ENCODE data around the gene KIF13A.

DNA sequence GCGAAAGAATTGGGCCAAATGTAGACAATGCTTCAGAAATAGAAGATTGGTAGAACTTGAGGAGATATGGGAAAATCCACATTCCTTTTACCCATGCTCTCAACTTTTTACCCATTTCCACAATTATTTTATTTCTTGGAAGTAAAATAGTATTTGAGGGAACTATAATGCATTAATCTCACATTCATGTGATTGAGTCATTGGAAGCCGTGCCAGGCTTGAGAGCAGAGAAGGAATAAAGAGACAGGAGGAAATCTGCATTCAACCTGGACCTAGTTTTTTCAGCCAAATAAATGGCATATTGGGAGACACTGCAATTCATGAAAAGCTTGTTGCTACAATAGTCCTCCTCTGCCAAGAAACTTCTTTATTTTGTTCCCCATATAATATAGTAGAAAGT, 278.0 kb downstream of the KIF13A start:
- TF ChIP-seq, protein P1, sequence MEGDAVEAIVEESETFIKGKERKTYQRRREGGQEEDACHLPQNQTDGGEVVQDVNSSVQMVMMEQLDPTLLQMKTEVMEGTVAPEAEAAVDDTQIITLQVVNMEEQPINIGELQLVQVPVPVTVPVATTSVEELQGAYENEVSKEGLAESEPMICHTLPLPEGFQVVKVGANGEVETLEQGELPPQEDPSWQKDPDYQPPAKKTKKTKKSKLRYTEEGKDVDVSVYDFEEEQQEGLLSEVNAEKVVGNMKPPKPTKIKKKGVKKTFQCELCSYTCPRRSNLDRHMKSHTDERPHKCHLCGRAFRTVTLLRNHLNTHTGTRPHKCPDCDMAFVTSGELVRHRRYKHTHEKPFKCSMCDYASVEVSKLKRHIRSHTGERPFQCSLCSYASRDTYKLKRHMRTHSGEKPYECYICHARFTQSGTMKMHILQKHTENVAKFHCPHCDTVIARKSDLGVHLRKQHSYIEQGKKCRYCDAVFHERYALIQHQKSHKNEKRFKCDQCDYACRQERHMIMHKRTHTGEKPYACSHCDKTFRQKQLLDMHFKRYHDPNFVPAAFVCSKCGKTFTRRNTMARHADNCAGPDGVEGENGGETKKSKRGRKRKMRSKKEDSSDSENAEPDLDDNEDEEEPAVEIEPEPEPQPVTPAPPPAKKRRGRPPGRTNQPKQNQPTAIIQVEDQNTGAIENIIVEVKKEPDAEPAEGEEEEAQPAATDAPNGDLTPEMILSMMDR (conservative IDR thresholded peaks at IDR 0.05; ENCODE audit: low read depth, low read length) = no peak
- no peak for TF ChIP-seq EZH2 (IDR thresholded peaks at IDR 0.05; ENCODE audit: borderline replicate concordance, low read depth, low read length, poor library complexity, severe bottlenecking)

Data from A673 (cell line).